Trophoblast cell (in vitro differentiated cells and primary cell): ENCODE results near the gene RHO.
A peak's percentile ranks its signal among the peaks of the same experiment; 100 is the strongest.

Experiments used
- DNase-seq, 2 donors: peaks; one replicate each; pipeline ENCODE4 v3.0.0-alpha.2; 2016
- H2AFZ ChIP-seq: 2 replicates; pipeline ENCODE4 v1.6.1; 2013; ENCODE audit warnings: low read length, moderate library complexity, mild to moderate bottlenecking; ENCODE audit not compliant: insufficient read depth, poor library complexity
- H2AK5ac ChIP-seq: 2 replicates; pipeline ENCODE4 v1.6.1; 2013; ENCODE audit warnings: mild to moderate bottlenecking, low read length
- H2BK120ac ChIP-seq: 2 replicates; pipeline ENCODE4 v1.6.1; 2013; ENCODE audit warnings: low read length, mild to moderate bottlenecking, moderate library complexity; ENCODE audit not compliant: insufficient read depth, poor library complexity
- H2BK12ac ChIP-seq: 2 replicates; pipeline ENCODE4 v1.6.1; 2013; ENCODE audit warnings: mild to moderate bottlenecking, low read length, moderate library complexity
- H2BK5ac ChIP-seq: 2 replicates; pipeline ENCODE4 v1.6.1; 2013; ENCODE audit warnings: low read length, low read depth, moderate library complexity, mild to moderate bottlenecking; ENCODE audit not compliant: poor library complexity
- H3K14ac ChIP-seq: 2 replicates; pipeline ENCODE4 v1.6.1; 2013; ENCODE audit warnings: mild to moderate bottlenecking, low read length
- H3K18ac ChIP-seq: 2 replicates; pipeline ENCODE4 v1.6.1; 2013; ENCODE audit warnings: mild to moderate bottlenecking, low read length
- H3K23ac ChIP-seq: 2 replicates; pipeline ENCODE4 v1.6.1; 2013; ENCODE audit warnings: low read length
- H3K27ac ChIP-seq: 2 replicates; pipeline ENCODE4 v1.5.1; 2013; ENCODE audit warnings: low read depth, mild to moderate bottlenecking, inconsistent platforms, low read length, moderate library complexity
- H3K27me3 ChIP-seq: 2 replicates; pipeline ENCODE4 v1.6.1; 2013; ENCODE audit warnings: inconsistent platforms, mild to moderate bottlenecking, low read length, moderate library complexity; ENCODE audit not compliant: insufficient read depth
- H3K36me3 ChIP-seq, 2 experiments: 1 replicate in 1 of 2; 2 replicates in 1 of 2; pipeline ENCODE4 v1.6.1; 2013; ENCODE audit warnings: low read length in 2 of 2, mild to moderate bottlenecking in 2 of 2, moderate library complexity in 1 of 2; ENCODE audit not compliant: insufficient read depth in 2 of 2, control insufficient read depth in 1 of 2
- H3K4ac ChIP-seq: 2 replicates; pipeline ENCODE4 v1.6.1; 2013; ENCODE audit warnings: low read depth, mild to moderate bottlenecking, low read length, moderate library complexity
- H3K4me1 ChIP-seq, 2 experiments: 1 replicate in 1 of 2; 2 replicates in 1 of 2; pipeline ENCODE4 v1.6.1; 2013; ENCODE audit warnings: low read length in 2 of 2, mild to moderate bottlenecking in 2 of 2, moderate library complexity in 1 of 2; ENCODE audit not compliant: insufficient read depth in 2 of 2, control insufficient read depth in 1 of 2
- H3K4me2 ChIP-seq: 2 replicates; pipeline ENCODE4 v1.6.1; 2013; ENCODE audit warnings: inconsistent platforms, mild to moderate bottlenecking, low read length, moderate library complexity
- H3K4me3 ChIP-seq: 2 replicates; pipeline ENCODE4 v1.5.1; 2013; ENCODE audit warnings: mild to moderate bottlenecking, low read depth, low read length, inconsistent platforms
- H3K79me1 ChIP-seq: one replicate; pipeline ENCODE4 v1.6.1; 2013; ENCODE audit warnings: low read length
- H3K79me2 ChIP-seq: 2 replicates; pipeline ENCODE4 v1.6.1; 2013; ENCODE audit warnings: low read length, mild to moderate bottlenecking; ENCODE audit not compliant: control insufficient read depth, insufficient read depth, poor library complexity
- H3K9ac ChIP-seq: 2 replicates; pipeline ENCODE4 v1.6.1; 2013; ENCODE audit warnings: mild to moderate bottlenecking, low read length
- H3K9me3 ChIP-seq: 2 replicates; pipeline ENCODE4 v1.6.1; 2013; ENCODE audit warnings: low read depth, mild to moderate bottlenecking, control low read depth, inconsistent platforms, low read length; ENCODE audit not compliant: insufficient read depth
- H4K12ac ChIP-seq: 2 replicates; pipeline ENCODE4 v1.6.1; 2013; ENCODE audit warnings: low read depth, mild to moderate bottlenecking, low read length, moderate library complexity
- H4K8ac ChIP-seq: 2 replicates; pipeline ENCODE4 v1.6.1; 2013; ENCODE audit warnings: low read depth, mild to moderate bottlenecking, low read length, moderate library complexity
- H4K91ac ChIP-seq: one replicate; pipeline ENCODE4 v1.6.1; 2013; ENCODE audit warnings: low read depth, mild to moderate bottlenecking, low read length, moderate library complexity
- WGBS: extraction: QIAGEN DNeasy Blood & Tissue Kit; methylation state at CpG from one replicate; pipeline ENCODE4 v1.1.7; 2013; ENCODE audit warnings: missing lambda C conversion rate; ENCODE audit not compliant: insufficient read length, insufficient coverage; ENCODE audit errors: extremely low coverage; 5-methylcytosine and 5-hydroxymethylcytosine counted together

The RHO gene

DNA sequence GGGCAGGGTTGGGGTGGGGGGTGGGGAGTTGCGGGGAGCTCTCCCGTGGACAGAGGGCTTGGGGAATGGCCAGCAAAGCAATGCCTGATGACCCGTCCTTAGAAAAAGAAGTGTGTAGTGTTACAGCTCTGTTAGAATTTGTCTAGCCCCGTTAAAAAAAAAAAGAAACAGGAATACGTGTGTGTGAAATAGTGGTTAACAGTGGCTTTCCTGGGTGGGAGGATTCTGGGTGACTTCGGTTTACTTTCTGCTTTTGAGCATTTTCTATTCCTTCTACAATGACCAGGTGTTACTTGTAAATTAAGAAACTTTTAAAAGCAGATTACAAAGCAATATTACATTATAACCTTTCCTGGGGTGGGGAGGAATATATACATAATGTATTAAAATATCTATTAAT, 39.5 kb downstream of the RHO start:
- Histone ChIP-seq H4K12ac (no peak overlapping the region), H3K4me1 (peaks cover 12 to 14% of the 10 kb centered on the region in 2 experiments), H3K4me2 (no peak overlapping the region), H4K8ac (no peak overlapping the region), H3K36me3 (peaks cover 83 to 86% of the 10 kb centered on the region in 2 experiments), H2BK12ac (no peak overlapping the region), H3K9me3 (no peaks in the 10 kb centered on the region), H3K27me3 (no peaks in the 10 kb centered on the region), H2AFZ (no peak overlapping the region), H2BK120ac (no peak overlapping the region), H3K18ac (no peak overlapping the region), H3K27ac (no peak overlapping the region), H3K79me2 (no peaks in the 10 kb centered on the region), H3K23ac (no peak overlapping the region), H3K9ac (no peak overlapping the region), H4K91ac (no peak overlapping the region), H3K4ac (no peak overlapping the region), H3K79me1 (peaks cover 14% of the 10 kb centered on the region), H3K4me3 (no peak overlapping the region), H3K14ac (no peak overlapping the region), H2BK5ac (no peak overlapping the region), H2AK5ac (no peak overlapping the region)
- DNase-seq: no peak
- WGBS: no CpG with 5 or more reads among the region's 6 CpGs

DNA sequence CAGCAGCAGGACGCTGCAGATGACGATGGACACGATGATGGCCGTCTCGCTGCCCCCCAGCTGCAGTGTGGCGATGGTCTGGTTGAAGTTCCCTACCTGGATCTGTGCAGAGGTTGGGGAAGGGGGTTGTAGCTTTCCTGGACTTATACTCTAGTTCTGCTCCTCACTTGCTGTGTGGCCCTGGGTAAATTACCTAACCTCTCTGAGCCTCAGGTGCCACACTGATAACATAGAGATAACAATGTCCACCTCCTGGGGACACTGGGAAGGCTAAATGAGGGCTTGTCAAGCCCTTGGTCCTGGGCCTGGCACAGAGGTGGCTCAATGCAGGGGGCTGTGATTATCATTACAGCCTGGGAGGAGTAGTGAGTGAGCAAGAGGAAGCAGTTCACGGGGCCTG, 41.4 kb downstream of the RHO start:
- Histone ChIP-seq H2BK5ac (no peak overlapping the region), H4K91ac (peak overlapping the region; percentile 28), H3K4me2 (no peak overlapping the region), H3K4me3 (no peak overlapping the region), H3K27ac (no peak overlapping the region), H3K4ac (no peak overlapping the region), H3K27me3 (no peaks in the 10 kb centered on the region), H3K36me3 (peaks cover 85 to 87% of the 10 kb centered on the region in 2 experiments), H3K23ac (no peak overlapping the region), H3K79me2 (no peaks in the 10 kb centered on the region), H2AK5ac (no peak overlapping the region), H2AFZ (no peak overlapping the region), H3K79me1 (peaks cover 10% of the 10 kb centered on the region), H3K18ac (no peak overlapping the region), H2BK120ac (peak overlapping the region; percentile 3), H2BK12ac (no peak overlapping the region), H3K9ac (no peak overlapping the region), H3K9me3 (no peaks in the 10 kb centered on the region), H3K14ac (no peak overlapping the region), H4K8ac (no peak overlapping the region), H4K12ac (no peak overlapping the region), H3K4me1 (peaks cover 7 to 9% of the 10 kb centered on the region in 2 experiments)
- DNase-seq: no peak
- no CpG with 5 or more reads among the region's 7 CpGs for WGBS

DNA sequence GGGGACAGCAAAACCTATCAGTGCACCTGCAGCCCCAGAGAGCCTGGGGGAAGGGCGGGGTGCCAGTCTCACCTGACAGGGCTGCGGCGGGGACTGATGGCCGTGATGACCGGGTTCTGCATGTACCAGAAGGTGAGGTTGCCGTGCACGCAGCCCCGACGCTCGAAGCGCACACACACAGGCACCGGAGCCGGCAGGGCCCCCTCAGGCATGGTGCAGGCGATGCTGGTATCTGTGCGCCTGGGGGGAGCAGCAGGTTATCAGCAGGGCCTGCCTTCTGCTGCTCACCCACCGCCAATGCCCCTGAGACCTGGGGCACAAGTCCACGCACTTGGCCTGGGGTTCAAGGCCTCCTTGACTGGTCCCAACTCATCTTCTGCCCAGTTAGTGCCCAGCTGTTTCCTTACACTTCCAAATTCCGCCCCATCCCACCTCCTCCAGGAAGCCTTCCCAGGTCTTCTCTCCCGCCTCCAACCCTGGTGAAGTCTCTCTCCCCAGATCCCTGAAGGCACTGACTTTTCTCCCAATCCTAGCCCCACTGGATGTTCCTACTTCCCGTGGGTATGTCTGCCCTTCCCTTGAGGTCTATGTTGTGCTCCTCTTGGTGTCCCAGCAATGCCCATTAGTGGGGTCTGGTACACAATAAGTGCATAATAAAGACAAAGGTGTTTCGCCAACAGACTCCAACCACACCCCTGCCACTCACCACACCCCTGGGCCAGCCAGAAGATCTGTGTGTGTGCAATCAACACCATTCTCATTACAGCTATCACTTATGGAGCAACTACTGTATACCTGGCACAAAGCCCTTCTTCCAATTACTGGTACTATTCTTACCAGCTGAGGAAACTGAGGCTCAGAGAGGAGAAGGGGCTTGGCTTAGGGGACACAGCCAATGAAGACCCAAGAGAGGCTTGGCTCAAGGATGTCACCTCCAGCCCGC, 43.4 kb downstream of the RHO start:
- no peak overlapping the region for H3K23ac ChIP-seq
- no peak overlapping the region for H2BK5ac ChIP-seq
- H3K18ac ChIP-seq: no peak overlapping the region
- peak overlapping the region; percentile 11 for H4K91ac ChIP-seq
- H3K4me3 ChIP-seq: no peak overlapping the region
- no peak overlapping the region for H2BK12ac ChIP-seq
- H3K9me3 ChIP-seq: no peaks in the 10 kb centered on the region
- WGBS: no CpG with 5 or more reads among the region's 22 CpGs
- no peak overlapping the region for H2AK5ac ChIP-seq
- no peak overlapping the region for H2AFZ ChIP-seq
- no peak overlapping the region for H4K12ac ChIP-seq
- no peaks in the 10 kb centered on the region for H3K4me1 ChIP-seq
- H3K27ac ChIP-seq: no peak overlapping the region
- H3K27me3 ChIP-seq: no peaks in the 10 kb centered on the region
- DNase-seq: peak; percentile 75 to 84
- no peaks in the 10 kb centered on the region for H3K79me2 ChIP-seq
- H3K36me3 ChIP-seq: peaks cover 84 to 86% of the 10 kb centered on the region in 2 experiments
- H2BK120ac ChIP-seq: peak overlapping the region; percentile 20
- no peak overlapping the region for H3K9ac ChIP-seq
- H3K14ac ChIP-seq: no peak overlapping the region
- H3K4ac ChIP-seq: no peak overlapping the region
- H3K4me2 ChIP-seq: no peak overlapping the region
- H3K79me1 ChIP-seq: peaks cover 2% of the 10 kb centered on the region
- H4K8ac ChIP-seq: no peak overlapping the region

DNA sequence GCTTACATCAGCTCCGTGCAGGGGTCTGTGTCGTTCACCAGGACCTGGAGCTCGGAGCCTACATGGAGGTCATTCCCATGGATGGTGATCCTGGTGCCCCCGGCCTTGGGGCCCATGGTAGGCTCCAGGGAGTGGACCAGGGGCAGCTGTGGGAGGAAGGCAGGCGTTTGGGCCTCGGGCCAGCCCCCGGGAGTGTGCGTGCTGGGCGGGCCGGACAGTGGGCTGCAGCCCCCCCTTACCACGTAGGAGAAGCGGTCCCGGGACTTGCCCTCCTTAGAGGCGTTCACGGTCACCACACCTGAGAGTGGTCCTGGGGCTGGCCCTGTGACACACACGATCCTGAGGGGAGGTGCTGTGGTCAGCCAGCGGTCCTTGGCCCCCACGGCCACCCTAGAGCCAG, 44.2 kb downstream of the RHO start:
- Histone ChIP-seq H2AFZ (no peak overlapping the region), H3K4me2 (no peak overlapping the region), H3K79me1 (peaks cover 2% of the 10 kb centered on the region), H3K23ac (no peak overlapping the region), H3K27me3 (no peaks in the 10 kb centered on the region), H4K91ac (peak overlapping the region; percentile 11), H2BK5ac (no peak overlapping the region), H3K4me3 (no peak overlapping the region), H2AK5ac (no peak overlapping the region), H4K8ac (no peak overlapping the region), H3K79me2 (no peaks in the 10 kb centered on the region), H4K12ac (no peak overlapping the region), H3K14ac (no peak overlapping the region), H3K27ac (no peak overlapping the region), H3K4me1 (no peaks in the 10 kb centered on the region), H2BK12ac (no peak overlapping the region), H3K4ac (no peak overlapping the region), H3K9ac (no peak overlapping the region), H2BK120ac (peak overlapping the region; percentile 5), H3K18ac (no peak overlapping the region), H3K9me3 (no peaks in the 10 kb centered on the region), H3K36me3 (peaks cover 83 to 85% of the 10 kb centered on the region in 2 experiments)
- DNase-seq: no peak
- no CpG with 5 or more reads among the region's 18 CpGs for WGBS
